Stimulated activated CD8-positive, alpha-beta memory T cell treated with anti-CD3 and anti-CD28 coated beads, Interleukin-2, amount 100 ng/mL, for 1 hour (primary cell): ENCODE results near the gene CDH12.
"Not testable (repeated sequence)": the region's sequence is repeated elsewhere in the genome, so short reads cannot be mapped to it uniquely, and the experiment has no call there.

Source experiments
- DNase-seq, 2 donors: peaks; one replicate each; pipeline ENCODE4 v3.0.0-alpha.2; 2020; ENCODE audit warnings: low read depth in 2 of 2

CDH12 gene

DNA sequence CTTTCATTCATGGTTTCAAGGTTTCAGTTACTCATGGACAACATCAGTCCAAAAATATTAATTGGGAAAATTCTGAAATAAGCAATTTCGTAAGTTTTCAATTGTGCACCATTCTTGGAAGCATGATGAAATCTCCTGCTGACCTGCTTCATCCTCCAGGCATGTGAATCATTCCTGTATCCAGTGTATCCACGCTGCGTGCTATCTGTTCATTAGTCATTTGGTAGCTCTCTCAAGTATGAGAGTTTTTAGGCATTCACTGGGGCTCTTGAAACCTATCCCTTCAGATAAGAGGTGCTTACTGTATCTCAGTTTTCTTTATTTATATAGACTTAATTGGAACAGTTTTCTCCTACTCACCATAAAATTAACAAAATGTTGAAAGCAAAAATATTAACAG lies 293.0 kb downstream of the CDH12 start:
- no peak for DNase-seq

DNA sequence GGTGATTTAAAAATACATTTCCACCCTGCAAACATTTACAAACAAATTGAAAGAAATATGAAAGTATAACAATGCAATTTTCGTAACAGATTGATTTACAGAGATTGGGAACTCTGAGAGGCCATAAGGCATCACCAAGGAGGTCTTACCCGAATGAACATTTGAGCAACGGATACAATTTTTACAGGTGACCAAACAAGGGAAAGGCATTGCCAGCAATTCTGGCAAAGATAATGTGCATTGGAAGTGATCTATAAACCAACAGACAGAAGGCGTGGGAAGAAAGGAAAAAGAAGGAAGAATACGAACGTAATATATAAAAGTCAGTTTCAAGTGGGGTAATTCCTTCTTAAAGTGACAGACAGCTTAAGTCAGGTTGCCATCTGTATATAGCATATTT lies 295.9 kb downstream of the CDH12 start:
- DNase-seq = no peak

DNA sequence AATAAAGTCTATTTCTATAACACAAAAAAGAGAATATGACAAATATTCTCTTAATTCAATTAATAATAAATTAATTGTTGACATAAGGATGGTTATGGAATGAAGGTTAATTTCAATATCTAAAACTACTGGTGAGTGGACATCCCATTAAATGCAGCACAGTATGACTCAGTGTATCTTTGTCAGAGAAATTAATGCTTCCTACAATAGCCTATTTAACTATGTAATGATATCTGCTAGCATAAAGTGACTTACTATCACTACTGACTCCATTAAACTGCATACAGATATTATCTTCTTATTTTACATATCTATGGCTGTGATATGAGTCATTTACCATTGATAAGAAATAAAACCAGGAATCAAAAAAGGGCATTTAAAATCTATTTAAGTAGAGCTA lies 298.7 kb downstream of the CDH12 start:
- DNase-seq = no peak

DNA sequence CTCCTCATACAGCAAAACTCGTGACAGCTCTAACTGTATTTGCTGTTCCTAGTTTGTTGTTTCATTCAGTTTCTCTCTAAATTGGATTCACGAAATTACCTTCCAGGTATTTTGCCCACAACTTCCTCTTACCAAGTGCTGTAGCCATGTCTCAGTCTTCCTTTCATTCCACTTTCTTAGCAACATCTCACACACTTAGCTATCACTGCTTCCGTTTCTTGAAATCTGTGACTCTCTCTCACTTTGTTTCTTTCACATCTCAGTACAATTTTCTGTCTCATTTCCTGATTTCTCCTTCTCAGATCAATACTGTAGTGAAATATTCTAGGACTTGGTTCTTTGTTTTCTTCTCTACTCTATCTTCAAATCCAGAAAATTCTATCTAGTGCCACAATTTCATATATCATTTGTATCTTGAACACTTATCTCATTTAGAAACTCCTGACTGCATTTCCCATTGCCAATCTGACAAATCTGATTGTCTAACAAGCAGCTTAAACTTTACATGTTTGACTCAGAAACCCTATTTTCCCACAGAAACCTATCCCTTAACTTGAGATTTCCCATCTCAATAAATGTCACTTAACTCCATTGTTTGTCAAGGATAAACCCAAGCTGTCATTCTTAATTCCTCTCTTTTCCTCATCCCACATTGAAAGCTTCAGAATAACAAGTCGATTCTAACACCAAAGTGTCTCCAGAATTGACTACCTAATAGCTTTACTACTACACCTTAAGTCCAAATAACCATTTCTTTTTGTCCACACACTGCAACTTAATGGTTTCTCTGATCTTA lies 303.1 kb downstream of the CDH12 start:
- DNase-seq = no peak

DNA sequence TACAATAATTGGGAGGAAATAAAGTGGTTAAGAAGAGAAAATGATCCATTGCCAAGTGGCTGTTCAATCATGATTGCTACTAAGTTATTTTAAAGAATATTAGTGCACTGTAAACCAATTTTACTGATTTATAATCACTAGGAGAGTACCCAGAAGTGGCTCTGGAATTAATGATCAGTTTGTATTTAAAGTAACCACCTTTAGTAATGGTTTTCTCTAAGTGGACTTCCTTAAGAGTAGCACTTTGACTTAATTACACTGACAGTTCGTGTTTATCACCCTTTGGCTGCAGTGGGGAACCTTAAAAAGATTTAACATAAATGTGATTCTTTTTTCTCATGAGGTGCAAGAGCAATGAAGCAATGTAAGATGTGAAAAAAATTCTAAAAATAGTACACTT lies 310.8 kb downstream of the CDH12 start:
- DNase-seq = no peak

DNA sequence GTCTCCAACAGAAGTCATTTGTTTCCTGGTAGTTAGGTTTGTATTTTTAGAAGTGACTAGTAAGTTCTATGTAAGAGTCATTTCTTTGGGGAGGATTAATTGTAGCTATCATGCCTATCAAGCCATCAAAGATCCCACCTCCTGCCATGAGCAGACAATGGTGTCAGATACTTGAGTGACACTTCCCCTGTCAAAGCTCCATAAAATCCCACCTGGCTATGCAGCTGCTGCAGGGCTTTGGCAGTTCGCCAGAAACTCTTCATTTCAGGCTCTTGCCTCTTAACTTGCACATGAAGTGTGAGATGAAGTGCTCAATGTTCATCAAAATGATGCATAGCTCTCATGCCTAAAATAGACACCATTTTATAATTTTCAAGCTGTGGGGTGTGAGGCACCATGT lies 312.1 kb downstream of the CDH12 start:
- no peak for DNase-seq

DNA sequence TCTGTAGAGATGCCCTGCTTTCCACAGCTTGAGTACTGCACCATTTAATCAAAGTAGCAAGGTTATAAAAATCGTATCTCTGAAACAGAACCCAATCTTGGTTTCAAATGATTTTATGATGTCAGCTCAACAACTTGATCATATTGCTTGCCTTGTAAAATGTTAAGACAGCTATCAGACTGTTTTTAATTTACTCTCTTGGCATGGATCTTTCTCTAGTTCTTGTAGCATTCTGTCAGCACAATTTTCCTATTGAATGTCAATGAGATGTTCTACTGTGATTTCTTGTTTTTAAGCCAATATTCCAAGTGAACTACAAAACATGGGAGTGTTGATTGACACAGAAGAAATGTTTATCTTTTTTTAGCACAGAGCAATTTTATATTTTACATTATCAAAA lies 313.4 kb downstream of the CDH12 start:
- no peak for DNase-seq

DNA sequence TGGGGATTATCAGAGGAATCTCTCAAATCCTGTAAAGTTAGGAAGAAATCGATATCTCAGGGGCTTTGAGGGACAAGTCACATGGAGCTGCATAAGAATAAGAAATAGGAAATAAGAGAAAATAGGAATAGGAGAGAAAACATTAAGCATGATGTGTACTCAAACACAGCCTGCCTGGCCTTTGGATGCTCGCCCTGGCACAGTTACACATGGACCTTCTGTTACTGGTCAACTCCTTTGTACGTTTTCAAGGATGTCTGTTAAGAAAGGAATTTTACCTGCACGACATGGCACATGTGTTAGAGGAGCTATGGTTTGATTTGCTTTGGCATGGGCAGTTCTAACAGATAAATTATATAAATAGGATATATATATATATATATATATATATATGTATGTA lies 321.2 kb downstream of the CDH12 start:
- no peak for DNase-seq

DNA sequence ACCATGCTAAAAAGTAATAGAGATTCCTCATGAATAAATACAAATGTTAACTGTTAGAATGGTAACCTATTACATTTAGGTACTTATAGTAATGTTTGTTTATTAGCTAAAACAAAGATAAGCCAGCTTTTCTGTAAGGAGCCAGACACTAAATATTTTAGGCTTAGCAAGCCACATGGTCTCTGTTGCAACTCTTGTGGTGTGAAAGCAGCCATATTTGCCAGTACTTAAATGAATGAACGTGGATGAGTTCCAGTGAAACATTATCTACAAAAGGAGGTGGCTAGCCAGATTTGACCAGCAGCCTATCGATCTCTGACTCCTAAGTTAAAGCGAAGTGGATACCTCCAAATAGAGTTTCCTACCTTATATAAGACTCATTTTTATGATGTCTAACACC lies 331.6 kb downstream of the CDH12 start:
- DNase-seq = no peak

DNA sequence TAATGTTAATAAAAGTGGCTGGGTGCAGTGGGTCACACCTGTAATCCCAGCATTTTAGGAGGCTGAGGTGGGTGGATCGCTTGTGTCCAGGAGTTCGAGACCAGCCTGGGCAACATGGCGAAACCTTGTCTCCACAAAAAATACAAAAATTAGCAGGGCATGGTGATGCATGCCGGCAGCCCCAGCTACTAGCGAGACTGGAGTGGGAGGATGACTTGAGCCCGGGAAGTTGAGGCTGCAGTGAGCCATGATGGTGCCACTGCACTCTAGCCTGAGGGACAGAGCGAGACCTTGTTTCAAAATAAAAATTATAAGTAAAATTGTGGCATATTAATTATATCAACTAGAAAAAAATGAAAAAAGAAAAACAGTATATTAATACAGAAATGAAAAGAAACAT lies 336.6 kb downstream of the CDH12 start:
- DNase-seq = not testable (repeated sequence)

DNA sequence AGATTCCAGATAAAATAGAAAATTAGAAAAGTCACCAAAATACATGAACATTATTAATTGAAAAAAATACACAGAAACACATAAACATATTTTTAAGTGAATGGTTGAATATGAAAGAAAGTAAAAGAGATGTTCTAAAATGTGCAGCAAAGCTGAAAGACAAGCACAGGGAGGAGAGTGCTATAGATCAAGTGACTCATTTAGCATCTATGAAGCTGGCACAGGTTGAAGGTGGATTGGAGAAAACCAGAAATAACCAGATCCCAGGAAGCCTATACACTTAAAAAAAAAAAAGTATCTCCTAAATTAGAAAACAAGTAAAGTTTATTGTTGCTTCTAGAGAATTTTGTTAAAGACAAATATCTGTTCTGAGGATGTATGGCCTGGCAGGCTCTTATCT lies 338.9 kb downstream of the CDH12 start:
- no peak for DNase-seq

DNA sequence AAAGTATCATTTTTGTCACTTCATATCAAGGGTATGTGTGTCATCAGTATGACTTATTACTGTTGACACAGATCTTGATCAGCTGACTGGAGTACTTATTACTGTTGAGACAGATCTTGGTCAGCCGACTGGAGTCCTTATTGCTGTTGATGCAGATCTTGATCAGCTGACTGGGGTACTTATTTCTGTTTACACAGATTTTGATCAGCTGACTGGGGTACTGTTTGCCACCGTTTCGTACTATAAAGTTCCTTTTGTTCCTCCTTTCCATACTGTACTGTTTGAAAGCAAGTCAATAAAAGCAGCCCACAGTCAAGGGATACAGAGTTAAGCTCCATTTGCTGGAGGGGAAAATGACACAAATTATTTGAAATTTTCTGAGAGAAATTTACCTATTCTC lies 347.3 kb downstream of the CDH12 start:
- no peak for DNase-seq

DNA sequence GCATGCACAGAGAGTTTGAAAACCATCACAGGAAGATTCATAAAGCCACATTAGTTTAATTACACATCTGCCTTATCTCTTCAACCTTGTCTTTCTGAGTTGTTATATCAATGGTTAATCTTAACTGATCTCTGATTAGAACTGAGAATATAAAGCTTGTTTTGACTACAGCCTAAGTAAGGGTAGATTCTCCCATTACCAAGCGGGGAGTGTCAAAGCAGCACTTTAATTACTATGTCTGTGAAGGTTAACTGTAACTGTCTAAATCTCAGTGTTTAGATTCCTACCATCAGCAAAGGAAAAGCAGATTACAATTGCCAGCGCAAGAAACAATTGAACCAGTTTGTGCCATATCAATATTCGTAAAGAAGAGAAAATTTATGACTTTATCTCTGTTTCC lies 348.7 kb downstream of the CDH12 start:
- DNase-seq = no peak

DNA sequence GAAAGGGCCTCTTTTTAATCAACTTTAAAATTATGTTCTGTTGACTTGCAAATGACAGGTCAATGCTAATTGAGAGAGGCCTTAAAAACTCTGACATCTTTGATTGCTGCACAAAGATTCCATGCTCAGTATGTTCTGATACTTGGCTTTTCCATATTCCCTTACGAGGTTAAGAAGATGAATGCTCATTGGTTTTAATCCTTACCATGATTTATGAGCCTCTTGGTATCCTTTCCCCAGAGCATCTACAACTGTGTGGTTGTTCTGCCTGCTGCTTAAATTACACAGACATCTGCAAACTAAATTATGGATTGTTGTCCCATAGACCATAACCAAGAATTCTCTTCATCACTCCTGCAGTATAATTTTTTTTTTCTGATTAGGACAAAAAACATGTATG lies 352.6 kb downstream of the CDH12 start:
- no peak for DNase-seq

DNA sequence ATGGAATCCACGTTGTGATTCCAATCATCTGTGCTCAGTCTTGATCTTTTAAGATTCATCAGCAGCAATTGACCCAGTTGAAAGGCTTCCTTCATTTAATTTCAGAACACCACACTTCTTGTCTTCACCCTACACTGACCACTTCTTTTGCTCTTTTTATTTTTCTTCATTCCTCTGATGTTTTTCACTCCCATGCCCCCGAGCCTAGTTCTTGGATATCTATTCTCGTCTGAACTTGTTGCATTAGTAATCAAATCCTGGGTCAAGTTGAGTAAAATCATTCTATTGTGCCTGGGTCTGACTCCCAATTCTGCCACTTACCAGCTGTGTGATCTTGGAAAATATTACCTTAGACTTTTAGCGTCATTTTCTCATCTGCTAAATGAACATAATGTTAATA lies 356.5 kb downstream of the CDH12 start:
- no peak for DNase-seq

DNA sequence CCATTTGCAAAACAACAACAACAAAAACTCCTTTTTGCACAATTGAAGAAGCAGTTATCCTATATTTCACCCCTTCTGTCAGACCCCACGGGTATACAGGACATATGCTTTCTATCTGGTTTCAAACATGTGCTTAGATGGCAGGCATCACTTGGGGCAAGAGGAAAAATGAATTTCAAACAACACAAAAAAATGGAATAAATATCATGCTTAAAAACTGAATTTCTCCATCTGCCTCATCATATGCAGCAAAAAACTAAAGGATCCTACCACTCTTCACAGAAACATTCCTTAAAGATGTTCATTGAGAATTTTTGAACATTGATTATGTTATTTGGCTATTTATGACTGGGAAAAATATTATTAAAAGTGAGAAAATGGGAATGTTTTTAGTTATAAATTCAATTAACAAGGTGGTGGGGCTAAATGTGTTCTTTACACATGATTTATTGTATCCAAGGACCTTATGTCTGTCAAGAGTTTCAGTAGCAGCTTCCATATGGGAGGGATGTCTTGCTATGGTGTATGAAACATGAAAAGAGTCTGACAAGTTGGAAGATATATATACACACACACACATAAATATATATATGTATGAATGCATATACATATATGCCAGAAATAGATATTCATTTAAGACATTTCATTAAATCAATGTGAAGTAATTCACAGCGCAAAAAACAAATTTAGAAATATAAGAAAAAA lies 358.0 kb downstream of the CDH12 start:
- no peak for DNase-seq

DNA sequence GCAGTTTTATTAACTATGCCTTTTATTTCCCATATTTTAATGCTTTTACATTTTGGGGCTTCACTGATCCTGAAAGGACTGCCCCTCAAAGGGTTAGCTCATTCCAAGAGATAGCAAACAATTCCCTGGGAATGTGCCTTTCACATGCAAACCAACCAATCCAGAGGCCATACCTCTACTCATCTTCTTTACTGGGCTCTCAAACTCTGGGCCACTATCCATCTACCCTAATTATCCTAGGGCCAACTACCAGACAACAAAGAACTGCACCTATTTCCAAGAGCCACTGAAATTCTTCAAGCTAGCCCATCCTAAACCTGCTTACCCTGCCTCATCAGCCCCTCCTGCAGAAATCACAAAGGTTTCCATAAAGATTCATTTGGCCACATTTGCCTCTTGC lies 364.7 kb downstream of the CDH12 start:
- DNase-seq = no peak

DNA sequence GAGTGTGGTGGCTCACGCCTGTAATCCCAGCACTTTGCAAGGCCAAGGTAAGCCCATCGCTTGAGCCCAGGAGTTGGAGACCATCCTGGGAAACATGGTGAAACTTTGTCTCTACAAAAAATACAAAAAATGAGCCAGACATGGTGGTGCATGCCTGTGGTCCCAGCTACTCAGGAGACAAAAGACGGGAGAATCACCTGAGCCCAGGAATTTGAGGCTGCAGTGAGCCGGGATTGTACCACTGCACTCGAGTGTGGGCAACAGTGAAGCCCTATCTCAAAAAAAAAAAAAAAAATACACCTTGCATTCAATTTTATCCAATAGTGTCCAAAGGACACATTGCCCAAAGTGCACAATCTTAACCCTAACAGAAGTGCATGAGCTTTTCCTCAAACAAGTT lies 372.8 kb downstream of the CDH12 start:
- no peak for DNase-seq

DNA sequence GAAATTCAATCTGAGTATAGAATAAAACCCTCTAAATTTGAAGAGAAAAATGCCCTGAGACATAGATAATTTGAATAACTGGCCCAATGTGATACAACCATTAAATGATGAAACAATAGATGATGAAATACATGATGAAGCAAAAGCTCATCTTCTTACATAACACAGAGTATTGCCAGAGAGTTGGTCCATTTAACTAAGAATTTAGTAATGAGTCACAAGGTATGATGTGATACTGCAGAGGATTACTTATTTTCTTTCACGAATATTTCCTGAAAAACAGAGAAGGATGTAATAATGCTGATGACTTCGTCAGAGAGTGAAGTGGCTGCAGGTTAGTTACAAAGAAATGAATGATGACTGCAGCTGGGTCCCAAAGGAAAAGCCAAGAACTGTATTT lies 379.3 kb downstream of the CDH12 start:
- DNase-seq = no peak

DNA sequence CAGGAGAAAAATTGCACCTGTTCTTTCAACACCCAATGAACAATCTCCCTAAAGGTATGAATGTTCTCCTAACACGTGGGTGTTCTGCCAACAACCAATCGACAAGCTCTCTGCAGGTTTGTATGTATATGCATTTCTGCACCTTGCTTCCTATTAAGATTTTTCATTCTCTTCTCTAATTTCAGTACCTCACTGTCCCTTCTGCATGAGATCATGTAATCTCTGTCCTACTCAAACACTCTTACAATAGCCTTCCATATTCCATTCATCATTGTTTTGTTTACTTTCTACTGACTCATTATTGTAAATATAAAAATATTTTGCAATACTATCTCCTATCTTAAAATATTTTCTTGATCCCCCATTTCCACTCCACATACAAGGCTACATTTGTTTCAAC lies 382.0 kb downstream of the CDH12 start:
- no peak for DNase-seq

DNA sequence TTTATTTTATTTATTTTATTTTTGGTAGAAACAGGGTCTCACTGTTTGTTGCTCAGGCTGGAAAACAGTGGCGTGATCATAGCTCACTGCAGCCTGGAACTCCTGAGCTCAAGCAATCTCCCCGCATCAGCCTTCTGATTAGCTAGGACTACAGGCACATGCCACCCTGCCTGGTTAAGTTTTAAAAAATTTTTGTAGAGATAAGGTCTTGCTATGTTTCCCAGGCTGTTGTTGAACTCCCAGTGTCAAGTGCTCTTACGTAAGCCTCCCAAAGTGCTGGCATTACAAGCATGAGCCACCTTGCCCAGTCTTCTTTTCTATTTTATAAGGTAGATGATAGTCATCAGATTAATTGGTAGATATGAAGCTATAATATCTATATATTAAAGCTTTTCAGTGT lies 382.7 kb downstream of the CDH12 start:
- DNase-seq = no peak

DNA sequence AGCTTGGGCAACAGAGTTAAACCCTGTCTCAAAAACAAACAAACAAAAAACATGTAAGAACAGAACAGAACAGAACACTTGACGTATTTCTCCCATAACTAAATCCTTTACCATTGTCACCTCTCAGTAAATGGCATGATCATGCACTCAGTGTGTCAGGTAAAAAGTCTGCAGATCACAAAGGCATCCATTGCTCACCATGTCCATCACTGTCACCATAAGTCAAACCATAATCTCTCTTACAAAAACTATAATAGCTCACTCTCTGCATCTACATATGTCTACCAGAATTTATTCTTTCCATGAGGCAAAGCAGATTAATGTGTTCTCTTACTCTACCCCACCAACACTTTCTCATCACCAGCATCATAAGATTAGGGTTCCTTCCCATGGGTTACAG lies 387.5 kb downstream of the CDH12 start:
- DNase-seq = no peak

DNA sequence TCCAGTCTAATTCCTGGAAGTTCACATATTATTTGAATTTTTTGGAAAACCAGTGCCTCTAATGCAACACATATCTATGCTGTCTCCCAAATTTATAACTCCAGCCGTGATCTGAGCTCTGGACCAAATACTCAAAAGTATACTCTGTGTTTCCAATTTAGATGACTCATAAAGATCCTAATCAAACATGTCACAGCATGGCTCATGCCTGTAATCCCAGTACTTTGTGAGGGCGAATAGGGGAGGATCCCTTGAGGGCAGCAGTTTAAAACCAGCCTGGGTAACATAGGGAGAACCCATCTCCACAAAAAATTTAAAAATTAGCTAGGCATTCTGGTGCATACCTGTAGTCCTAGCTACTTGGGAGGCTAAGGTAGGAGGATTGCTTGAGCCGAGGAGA lies 388.0 kb downstream of the CDH12 start:
- DNase-seq = no peak

DNA sequence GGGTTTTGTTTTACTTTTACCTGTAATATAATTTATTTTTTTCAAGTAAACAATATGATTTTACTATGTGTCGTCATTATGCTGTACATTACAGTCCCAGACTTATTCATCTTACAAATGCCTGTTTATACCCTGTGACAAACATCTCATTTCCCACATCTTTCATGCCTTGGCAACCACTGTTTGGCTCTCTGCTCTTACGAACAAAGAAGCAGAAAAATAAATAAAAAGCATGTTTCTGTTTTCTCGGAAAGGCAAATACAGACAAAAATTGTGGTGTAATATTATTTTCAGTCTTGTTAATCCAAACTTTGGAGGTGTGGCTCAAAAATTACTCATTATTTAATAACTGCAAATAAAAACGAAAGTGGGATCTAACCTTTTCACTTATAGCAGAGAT lies 393.0 kb downstream of the CDH12 start:
- DNase-seq = no peak
